GM19328 (cell line): ENCODE results near the gene DAPK2.

ENCODE experiments used
- ATAC-seq: cut with Tn5 transposase; IDR thresholded peaks from one replicate; pipeline ENCODE4 v1.9.1; 2021; ENCODE audit warnings: mild to moderate bottlenecking, moderate library complexity; ENCODE audit not compliant: unreplicated experiment

Gene DAPK2

DNA sequence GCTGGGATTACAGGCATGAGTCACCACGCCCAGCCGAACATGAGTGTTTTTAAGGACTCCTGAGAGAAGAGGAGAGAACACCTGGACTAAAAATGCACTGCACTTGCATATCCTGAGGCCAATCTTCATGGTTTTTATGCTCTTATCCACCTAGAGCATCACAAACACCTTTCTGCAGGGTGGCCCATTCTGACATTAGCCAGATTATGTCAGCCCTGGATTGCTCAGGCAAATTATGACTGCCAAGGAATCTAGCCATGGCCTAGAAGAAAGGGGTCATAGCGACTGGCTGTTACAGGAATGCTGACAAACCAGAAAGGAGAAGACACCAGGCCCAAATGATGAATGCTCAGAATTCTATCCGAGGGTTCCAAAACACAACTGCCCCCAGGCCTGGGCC is 171.7 kb downstream of the DAPK2 start:
- ATAC-seq: no peak

DNA sequence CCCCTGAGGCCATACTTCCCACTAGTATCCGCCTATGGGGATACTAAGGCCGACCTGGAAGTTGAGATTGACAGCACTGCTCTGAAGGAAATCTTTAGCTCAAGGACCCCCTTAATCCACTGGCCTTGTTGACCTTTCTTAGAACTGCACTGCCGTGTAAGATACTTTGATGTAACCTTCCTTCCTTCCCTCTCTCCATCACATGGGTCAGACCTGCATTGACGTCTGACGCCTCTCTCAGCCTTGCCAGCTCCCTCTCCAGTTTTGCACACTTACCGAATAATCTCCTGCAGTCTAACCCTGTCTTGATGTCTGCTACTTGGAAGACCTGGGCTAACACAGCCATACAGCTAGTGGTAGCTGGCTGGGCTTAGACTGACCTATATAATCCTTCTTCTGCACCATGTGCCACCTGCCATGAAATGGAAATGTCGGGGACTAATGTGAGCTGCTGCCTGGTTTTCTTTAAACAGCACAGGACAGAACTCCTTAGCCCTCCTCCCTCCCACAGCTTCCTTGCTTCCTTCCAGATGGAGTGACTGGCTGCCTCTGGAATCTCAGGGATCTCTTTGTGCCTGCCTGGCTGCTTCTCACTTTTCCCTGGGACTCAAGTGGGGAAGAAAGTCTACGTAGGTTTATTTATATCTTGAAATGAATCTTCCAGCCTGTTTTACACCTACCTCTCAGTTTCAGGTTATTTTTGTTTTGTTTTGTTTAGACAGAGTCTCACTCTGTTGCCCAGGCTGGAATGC is 173.3 kb downstream of the DAPK2 start:
- no peak for ATAC-seq

DNA sequence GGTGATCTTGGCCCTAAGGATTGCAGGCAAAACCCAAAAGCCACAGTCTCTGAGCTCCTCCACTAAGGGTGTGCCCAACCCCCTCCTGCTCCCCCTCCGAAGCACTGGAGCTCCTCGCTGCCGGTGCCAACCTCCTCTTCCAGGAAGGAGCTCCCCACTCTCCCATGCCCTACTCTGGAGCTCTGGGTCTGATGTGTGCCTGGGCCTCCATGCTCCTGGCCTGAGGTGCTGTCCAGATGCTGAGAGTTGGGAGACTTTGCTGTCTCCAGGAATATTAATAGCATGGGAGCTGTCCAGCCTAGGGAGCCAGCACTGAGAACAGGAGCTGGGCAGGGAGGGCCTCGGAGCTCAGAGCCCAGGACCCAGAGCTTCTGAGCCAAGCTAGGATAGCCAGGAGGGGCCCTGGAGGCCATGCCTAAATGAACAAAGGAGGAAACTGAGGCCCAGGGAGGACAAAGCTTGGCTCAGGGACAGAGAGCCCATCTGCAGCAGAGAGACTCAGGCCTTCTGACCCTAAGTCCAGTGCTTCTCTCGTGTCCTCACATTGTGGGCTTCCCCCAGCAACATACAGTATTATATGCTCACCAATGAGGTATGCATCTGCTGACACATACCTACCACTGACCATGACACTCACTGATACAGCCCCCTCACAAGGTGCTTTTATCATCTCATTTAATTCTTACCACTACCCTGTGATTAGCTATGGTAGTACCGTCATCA is 175.6 kb downstream of the DAPK2 start:
- ATAC-seq: no peak

DNA sequence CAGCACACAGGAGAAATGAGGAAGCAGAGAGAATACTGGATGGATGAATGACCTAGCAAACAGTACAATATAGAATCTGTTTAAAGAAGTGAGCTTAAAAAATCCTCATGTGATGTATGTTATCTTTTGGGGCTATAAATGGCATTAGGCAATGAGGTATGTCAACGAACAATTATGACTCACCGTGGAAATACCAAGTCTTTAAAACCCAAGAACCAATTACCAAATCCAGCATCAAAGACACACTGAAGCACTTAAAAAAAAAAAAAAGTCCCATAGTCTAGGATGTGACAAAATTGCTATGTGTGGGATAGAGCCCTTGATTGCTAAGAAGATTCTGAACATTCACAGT is 176.3 kb downstream of the DAPK2 start:
- no peak for ATAC-seq

DNA sequence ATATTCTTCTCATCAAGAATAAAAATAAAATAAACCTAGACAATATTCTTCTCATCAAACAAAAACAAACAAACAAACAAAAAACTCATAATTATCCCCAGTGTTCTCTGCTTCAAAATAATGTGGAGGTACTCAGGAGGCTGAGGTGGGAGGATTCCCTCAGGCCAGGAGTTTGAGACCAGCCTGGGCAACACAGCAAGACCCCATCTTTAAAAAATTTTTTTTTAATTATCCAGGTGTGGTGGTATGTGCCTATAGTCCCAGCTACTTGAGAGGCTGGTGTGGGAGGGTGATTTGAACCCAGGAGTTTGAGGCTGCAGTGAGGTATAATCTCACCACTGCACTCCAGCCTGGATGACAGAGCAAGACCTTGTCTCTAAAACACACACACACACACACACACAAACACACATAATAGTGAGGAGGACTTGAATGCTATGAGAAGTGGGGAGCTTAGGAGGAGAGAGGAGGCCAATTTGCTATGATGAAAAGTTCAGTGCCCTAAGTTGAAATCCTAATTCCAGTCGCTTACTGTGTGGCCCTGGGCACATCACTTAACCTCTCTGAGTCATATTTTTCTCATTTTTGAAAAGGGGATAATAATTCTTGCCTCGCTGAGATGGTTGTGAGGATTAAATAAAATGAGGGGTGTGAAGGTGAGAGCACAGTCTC is 176.8 kb downstream of the DAPK2 start:
- ATAC-seq: no peak

DNA sequence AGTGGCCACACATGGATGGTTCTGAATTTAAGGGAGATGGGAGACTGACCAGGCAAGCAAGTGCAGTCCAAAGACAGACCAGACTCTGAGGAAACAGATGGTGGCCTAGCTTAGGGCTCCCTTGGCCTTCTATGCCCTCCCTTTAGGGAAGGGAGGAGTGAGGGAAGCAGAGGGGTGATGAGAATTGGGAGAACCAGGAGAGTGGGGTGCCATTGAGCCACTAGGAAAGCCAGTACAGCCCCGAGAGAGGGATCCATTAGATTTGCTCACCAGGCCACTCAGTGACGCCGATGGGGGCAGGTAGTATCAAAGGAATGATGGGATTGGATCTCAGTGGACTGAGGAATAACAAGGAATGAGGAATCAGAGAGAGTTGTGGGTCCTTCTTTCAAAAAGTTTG is 182.1 kb downstream of the DAPK2 start:
- no peak for ATAC-seq

DNA sequence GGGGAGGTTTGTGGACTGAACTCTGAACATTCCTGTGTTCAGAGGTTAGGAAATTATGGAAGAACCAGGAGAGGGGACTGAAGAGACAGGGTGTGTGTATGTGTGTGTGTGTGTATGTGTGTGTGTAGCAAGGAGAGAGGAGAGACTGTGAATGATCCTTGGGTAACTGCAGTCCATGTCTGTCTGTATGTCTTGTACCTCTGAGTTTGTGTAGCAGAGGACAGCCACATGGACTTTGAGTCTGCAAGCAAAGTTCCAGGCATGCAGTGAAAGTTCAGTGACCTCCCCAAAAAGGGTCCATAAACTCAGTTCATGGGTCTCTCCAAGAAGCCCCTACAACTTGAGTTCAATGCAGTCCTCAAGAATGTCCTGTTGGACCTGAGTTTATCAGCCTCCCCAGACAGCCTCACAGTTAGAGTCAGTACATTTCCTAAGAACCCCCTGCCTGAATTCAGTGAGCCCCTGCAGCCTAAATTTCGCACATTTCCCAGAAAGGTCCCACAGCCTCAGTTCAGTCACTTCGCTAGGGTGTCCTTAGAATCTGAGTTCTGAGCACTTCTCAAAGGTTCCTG is 184.3 kb downstream of the DAPK2 start:
- ATAC-seq: no peak

DNA sequence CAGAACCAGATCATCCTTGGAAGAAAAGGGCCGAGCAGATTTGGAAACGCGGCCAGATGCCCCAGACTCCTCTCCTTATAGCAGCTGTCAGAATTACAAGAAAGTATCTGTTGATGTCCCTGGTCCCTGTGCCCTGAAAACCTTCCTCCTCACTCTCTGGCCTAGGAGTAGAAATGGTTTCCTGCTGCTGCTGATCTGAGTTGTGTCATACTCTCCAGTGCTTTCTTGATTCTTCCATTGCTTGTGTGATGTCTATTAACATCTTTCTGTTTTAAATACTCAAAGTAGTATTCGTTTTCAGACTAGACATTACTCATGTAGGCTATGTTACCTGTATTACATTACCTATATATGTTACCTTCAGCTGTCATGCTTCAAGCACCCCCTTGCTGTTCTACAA is 185.7 kb downstream of the DAPK2 start:
- ATAC-seq: no peak

DNA sequence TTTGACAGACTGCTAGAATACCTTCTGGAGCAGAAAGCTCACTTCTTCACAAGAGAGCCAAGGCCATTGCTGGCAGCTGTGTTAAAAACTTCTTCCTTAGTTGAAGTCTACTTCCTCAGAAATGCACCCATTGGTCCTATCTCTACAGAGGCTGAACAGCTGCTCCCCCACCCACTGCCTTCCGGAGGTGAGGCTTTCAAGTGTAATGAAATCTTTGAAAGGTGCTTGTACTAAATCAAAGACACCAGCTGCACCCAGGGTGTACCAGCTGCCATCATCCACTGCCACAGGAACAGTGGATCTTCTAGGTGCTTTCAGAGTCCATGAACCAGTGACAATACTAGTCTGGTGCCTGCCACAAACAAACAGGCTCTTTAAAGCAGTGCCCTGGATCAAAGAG is 186.1 kb downstream of the DAPK2 start:
- no peak for ATAC-seq

DNA sequence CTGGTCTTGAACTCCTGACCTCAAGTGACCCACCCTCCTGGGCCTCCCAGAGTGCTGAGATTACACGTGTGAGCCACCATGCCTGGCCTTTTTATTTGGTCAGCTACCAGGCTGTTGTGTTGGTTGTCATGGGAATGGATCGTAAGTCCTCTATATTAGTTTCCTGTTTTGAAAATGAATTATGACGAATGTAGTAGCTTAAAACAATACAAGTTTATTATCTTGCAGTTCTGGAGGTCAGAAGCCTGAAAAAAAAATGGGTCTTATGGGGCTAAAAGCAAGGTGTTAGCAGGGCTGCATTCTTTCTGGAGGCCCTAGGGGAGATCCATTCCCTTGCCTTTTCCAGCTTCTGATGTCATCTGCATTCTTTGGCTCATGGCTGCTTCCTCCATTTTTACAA is 187.4 kb downstream of the DAPK2 start:
- no peak for ATAC-seq

DNA sequence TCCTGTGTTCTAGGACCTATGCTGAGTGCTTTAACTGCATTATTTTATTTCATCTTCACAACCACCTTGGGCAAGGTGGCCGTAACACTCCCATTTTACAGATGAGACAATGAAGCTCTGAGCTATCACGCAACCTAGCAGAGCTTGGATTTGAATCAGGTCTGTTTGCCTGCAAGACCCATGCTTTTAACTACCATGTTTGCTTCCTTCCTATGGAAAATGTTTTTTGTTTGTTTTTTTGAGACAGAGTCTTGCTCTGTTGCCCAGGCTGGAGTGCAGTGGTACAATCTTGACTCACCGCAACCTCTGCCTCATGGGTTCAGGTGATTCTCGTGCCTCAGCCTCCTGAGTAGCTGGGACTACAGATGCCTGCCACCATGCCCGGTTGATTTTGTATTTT is 187.8 kb downstream of the DAPK2 start:
- no peak for ATAC-seq

DNA sequence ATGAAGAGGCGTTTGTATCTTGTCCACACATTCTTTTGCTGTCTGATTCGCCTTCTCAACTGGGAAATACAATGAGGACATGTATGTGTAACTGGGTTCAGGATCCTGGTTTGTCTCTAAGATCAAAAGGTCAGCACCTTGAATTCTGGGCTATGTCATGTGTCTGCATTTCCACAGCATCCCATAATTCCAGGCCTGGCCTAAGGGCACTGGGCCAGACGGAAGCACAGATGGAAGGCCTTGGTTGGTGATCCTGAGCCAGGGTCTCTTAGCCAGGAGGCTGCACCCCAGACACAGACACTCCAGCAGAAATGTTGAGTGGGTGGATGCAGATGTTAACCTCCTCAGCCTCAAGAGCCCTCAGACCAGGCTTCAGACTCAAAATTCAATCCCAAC is 188.8 kb downstream of the DAPK2 start:
- no peak for ATAC-seq
